Pancreas (tissue), 10 donors: ENCODE data around the gene PNPLA7. TPM values are rescaled to one million over a fixed set of nuclear protein-coding genes. Genes with fewer than 3 reads are reported as not detected.

Source experiments
- ATAC-seq, 4 donors: fragments of 200-7000 bp; cut with Tn5 transposase; one replicate each; pipeline versions ENCODE4 v1.8.0 to v1.9.1; 2020; ENCODE audit warnings: mild to moderate bottlenecking in 4 of 4, moderate library complexity in 4 of 4
- DNase-seq, 6 donors: peaks; one replicate each; pipeline ENCODE4 v3.0.0-alpha.2; 2020
- FAIRE-seq: peaks from 2 replicates; lab custom pipeline; 2012; peaks lifted over from hg19 to GRCh38; lab: Jason Lieb, UNC
- H3K27ac ChIP-seq, 4 donors: fragments of 200-600 bp; sonication (generic); 1 replicate in 3 of 4; 2 replicates in 1 of 4; pipeline versions ENCODE4 v1.5.0 to v1.8.0; 2020
- H3K27me3 ChIP-seq, 4 donors: fragments of 200-600 bp; one replicate each; pipeline ENCODE4 v1.8.0; 2021
- H3K36me3 ChIP-seq, 3 donors: fragments of 200-600 bp; sonication (generic) in 1 of 3; one replicate each; pipeline versions ENCODE4 v1.5.0 to v1.8.0; 2020 to 2021
- H3K4me1 ChIP-seq, 3 donors: fragments of 200-600 bp; one replicate each; pipeline ENCODE4 v1.8.0; 2021
- H3K4me3 ChIP-seq, 4 donors: fragments of 200-600 bp; sonication (generic) in 2 of 4; one replicate each; pipeline versions ENCODE4 v1.5.0 to v1.8.0; 2020 to 2021
- H3K9me3 ChIP-seq, 4 donors: fragments of 200-600 bp; one replicate each; pipeline ENCODE4 v1.8.0; 2021
- CTCF ChIP-seq, 4 donors: fragments of 200-600 bp; sonication (generic) in 3 of 4; IDR thresholded peaks; one replicate each; pipeline versions ENCODE4 v1.5.0 to v1.8.0; 2021; ENCODE audit warnings: antibody characterized with exemption in 4 of 4
- WGBS, 2 donors: extraction: QIAGEN DNeasy Blood & Tissue Kit; methylation state at CpG; one replicate each; pipeline ENCODE4 v1.1.7; 2013; 5-methylcytosine and 5-hydroxymethylcytosine counted together
- intact Hi-C, 3 donors: fragments of 100-400 bp; cut with DNase I; formaldehyde crosslinking; loops; one replicate each; pipeline versions ENCODE4 v1.11.1 to v1.14.2; 2022
- polyA plus RNA-seq, 2 donors: library from polyadenylated mRNA; stranded (reverse); fragments of 200-250 nt; gene quantifications; one replicate each; pipeline ENCODE4 v1.2.3, GENCODE V29; 2013
- total RNA-seq, 6 donors: library from RNA; stranded (reverse); fragmentation: NEBNext Ultra II Directional in 4 of 6; extraction: Animal tissue kit (Norgen Biotek cat#: 25700) in 4 of 6; gene quantifications; one replicate each; pipeline versions ENCODE4 v1.2.1 to v1.2.4, GENCODE V29; 2021 to 2023
- donor health status: healthy with polysubstance abuse.
- donor health status: DM: no; HTN: no; CAD: no; lungs with moderate emphysema.
- donor health status: DM: no; HTN: no; CAD: no.
- donor health status: control.
- donor health status: control.
- donor health status: Bipolar disorder and iron deficiency.
- donor health status: DM: yes; HTN: yes; CAD: no.
- donor health status: DM: no; HTN: no; CAD: no.
- donor health status: DM: no; HTN: no; CAD: no.
- donor health status: DM: yes; HTN: yes; CAD: no.

Gene PNPLA7
- total and polyA plus RNA-seq, 8 donors: 7.1 to 71.8 (median 18.0) TPM

DNA sequence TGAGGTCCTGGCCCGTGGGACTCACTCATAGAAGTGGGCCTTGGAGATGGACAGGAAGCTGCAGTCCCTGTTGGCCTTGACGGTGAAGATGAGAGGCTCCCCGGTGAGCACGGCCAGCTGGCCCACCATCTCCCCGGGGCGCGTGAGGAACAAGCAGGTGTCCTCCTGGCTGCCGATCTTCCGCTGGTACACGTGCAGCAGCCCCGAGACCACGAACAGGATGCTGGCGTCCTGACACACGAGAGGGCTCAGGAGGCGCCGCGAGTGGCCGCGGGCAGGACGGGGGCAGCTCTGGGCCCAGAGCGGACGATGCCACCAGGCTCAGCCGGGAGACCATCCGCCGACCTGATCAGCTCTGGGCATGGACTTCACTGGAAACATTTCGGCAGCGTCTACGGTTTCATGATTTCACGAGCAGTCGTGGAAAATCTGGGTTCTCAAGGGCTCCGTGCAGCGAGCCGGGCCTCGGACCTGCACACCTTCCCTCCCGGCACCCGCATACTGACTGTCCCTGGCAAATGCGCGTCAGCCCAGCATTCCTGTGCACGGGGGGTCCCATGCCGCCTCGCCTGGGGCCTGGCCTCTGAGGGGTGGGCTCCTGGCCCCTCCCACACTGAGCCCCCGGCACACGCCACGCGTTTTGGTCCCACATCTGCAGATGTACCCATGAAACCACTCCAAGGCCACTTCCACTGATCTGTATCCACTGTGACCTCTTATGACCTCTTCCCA lies 49.4 kb downstream of the PNPLA7 start:
- no peaks in the 10 kb centered on the region for H3K9me3 ChIP-seq
- no peaks in the 10 kb centered on the region for H3K4me1 ChIP-seq
- H3K36me3 ChIP-seq: peaks cover 0 to 5% (median 0%) of the 10 kb centered on the region in 3 donors
- intact Hi-C loops: no loop called here
- FAIRE-seq (no peak), ATAC-seq (no peak), DNase-seq (peak in 1 of 6 donors; percentile 43)
- H3K4me3 ChIP-seq: no peak overlapping the region
- no peak overlapping the region for H3K27ac ChIP-seq
- WGBS, 2 donors: 94 to 95% methylated on average over 45 of the region's 45 CpGs
- no peak for TF ChIP-seq CTCF (IDR thresholded peaks at IDR 0.05)
- H3K27me3 ChIP-seq: no peaks in the 10 kb centered on the region

DNA sequence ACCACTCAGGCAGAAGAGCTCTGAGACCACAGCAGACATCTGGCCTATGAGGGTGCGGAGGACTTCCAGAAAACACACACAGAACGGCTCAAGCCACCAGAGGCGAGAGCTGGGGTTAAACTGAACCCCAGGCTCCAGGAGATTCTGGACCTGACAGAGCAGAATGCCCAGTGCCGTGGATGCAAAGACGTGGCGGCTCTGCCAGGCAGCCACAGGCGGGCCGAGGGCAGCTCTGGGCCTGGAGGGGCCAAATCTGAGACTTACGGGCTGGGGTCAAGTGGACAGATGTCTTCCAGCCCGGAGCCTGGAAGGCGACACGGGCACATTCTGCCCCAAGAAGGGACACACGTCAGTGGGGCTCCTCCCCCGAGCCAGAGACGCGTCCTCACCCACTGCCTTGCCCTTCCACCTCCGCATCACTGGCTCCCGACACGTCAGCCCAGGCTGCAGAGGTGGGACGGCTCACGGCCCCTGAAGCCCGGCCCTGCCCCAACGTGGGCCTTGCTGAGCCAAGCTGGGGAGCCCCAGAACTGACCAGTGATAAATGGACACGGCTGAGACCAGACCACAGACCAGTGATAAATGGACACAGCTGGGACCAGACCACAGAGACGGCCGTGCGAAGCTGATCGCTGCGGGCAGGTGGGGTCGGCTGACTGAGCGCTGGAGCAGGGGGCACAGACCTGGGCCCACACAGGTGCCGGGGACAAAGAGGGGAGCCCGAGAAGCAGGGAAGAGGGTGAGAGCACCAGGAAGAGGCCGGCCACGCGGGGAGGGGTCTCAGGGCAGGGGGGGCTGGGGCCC lies 50.1 kb downstream of the PNPLA7 start:
- 94 to 97% methylated on average over 36 of the region's 36 CpGs for WGBS, 2 donors
- no peak overlapping the region for H3K27ac ChIP-seq
- ATAC-seq: no peak
- H3K4me1 ChIP-seq: no peaks in the 10 kb centered on the region
- DNase-seq: peak in 1 of 6 donors; percentile 66
- H3K9me3 ChIP-seq: no peaks in the 10 kb centered on the region
- H3K27me3 ChIP-seq: no peaks in the 10 kb centered on the region
- peaks cover 0 to 5% (median 0%) of the 10 kb centered on the region in 3 donors for H3K36me3 ChIP-seq
- FAIRE-seq: no peak
- intact Hi-C loops: no loop called here
- no peak overlapping the region for H3K4me3 ChIP-seq
- TF ChIP-seq CTCF (IDR thresholded peaks at IDR 0.05): no peak

- H3K27me3 ChIP-seq: no peaks in the 10 kb centered on the region
- no peaks in the 10 kb centered on the region for H3K9me3 ChIP-seq
- ATAC-seq (no peak), FAIRE-seq (no peak), DNase-seq (peak in 1 of 6 donors; percentile 72)
- H3K27ac ChIP-seq: no peak overlapping the region
- intact Hi-C loops: no loop called here
- 91 to 92% methylated on average over 14 to 16 of the region's 16 CpGs for WGBS, 2 donors
- H3K36me3 ChIP-seq: peaks cover 0 to 5% (median 0%) of the 10 kb centered on the region in 3 donors
- no peak for TF ChIP-seq CTCF (IDR thresholded peaks at IDR 0.05)
- H3K4me1 ChIP-seq: no peaks in the 10 kb centered on the region
- no peak overlapping the region for H3K4me3 ChIP-seq
Observed at GRCh38 chr9:137499416-137499815, 50.8 kb downstream of the PNPLA7 start.

DNA sequence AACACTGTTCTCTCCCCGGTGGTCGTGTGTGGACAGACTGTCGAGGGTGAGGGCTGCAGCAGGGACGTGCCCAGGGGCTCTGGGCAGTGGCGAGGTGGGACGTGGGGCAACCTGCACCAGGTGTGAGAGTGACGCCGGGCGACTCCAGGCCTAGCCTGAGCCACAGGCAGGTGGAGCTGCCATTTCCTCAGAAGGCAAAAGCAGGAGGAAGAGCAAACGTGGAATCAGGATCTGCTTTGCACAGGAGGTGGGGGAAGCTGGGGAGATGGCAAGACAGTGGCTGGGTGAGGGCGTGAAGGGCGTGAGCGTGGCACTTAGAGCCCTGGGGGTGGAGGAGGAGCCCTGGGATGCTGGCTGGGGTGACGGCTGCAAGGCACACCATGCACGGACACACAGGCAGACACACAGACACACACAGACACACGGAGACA lies 51.5 kb downstream of the PNPLA7 start:
- H3K9me3 ChIP-seq: no peaks in the 10 kb centered on the region
- no peak overlapping the region for H3K27ac ChIP-seq
- H3K36me3 ChIP-seq: peaks cover 0 to 5% (median 0%) of the 10 kb centered on the region in 3 donors
- H3K4me3 ChIP-seq: no peak overlapping the region
- ATAC-seq (no peak), DNase-seq (peak in 1 of 6 donors; percentile 32), FAIRE-seq (no peak)
- 92 to 94% methylated on average over 16 of the region's 16 CpGs for WGBS, 2 donors
- no peak for TF ChIP-seq CTCF (IDR thresholded peaks at IDR 0.05)
- H3K27me3 ChIP-seq: no peaks in the 10 kb centered on the region
- no peaks in the 10 kb centered on the region for H3K4me1 ChIP-seq
- intact Hi-C loops: no loop called here
